OCI-LY7 (cell line): Measurements from ENCODE around the gene KRTAP5-10.
"Not testable (repeated sequence)": the region's sequence is repeated elsewhere in the genome, so short reads cannot be mapped to it uniquely, and the experiment has no call there.

ENCODE experiments used
- EZH2phosphoT487 ChIP-seq: fragments of 200-600 bp; sonication (generic); IDR thresholded peaks from 2 replicates; pipeline ENCODE4 v1.6.1; 2018; ENCODE audit warnings: low read depth, borderline replicate concordance, mild to moderate bottlenecking, mixed run types, antibody characterized with exemption, low read length, moderate library complexity, mixed read lengths
- TF ChIP-seq, protein P1 (sequence below): fragments of 200-600 bp; sonication (generic); conservative IDR thresholded peaks from 2 replicates; pipeline ENCODE4 v1.5.1; 2014; ENCODE audit warnings: mild to moderate bottlenecking, antibody characterized with exemption, low read length, moderate library complexity, mixed read lengths

DNA sequence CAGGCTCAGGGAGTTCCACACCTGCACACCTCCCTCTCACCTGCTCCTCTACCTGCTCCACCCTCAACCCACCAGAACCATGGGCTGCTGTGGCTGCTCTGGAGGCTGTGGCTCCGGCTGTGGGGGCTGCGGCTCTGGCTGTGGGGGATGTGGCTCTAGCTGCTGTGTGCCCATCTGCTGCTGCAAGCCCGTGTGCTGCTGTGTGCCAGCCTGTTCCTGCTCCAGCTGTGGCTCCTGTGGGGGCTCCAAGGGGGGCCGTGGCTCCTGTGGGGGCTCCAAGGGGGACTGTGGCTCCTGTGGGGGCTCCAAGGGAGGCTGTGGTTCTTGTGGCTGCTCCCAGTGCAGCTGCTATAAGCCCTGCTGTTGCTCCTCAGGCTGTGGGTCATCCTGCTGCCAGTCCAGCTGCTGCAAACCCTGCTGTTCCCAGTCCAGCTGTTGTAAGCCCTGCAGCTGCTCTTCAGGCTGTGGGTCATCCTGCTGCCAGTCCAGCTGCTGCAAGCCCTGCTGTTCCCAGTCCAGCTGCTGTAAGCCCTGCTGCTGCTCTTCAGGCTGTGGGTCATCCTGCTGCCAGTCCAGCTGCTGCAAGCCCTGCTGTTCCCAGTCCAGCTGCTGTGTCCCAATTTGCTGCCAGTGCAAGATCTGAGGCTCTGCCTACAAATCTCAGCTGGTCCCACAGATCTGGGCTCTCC, 27.2 kb upstream of the KRTAP5-10 start, which contains the start of gene KRTAP5-8:
- TF ChIP-seq, protein P1, sequence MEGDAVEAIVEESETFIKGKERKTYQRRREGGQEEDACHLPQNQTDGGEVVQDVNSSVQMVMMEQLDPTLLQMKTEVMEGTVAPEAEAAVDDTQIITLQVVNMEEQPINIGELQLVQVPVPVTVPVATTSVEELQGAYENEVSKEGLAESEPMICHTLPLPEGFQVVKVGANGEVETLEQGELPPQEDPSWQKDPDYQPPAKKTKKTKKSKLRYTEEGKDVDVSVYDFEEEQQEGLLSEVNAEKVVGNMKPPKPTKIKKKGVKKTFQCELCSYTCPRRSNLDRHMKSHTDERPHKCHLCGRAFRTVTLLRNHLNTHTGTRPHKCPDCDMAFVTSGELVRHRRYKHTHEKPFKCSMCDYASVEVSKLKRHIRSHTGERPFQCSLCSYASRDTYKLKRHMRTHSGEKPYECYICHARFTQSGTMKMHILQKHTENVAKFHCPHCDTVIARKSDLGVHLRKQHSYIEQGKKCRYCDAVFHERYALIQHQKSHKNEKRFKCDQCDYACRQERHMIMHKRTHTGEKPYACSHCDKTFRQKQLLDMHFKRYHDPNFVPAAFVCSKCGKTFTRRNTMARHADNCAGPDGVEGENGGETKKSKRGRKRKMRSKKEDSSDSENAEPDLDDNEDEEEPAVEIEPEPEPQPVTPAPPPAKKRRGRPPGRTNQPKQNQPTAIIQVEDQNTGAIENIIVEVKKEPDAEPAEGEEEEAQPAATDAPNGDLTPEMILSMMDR = not testable (repeated sequence)
- TF ChIP-seq EZH2phosphoT487 = not testable (repeated sequence)
